Peyer's patch (tissue), 4 donors: ENCODE data around the gene USP4.

Source experiments
- POLR2A ChIP-seq, 2 donors: fragments of 450-650 bp; IDR thresholded peaks; one replicate each; pipeline ENCODE4 v1.5.1; 2017; ENCODE audit warnings: antibody characterized with exemption in 2 of 2, mild to moderate bottlenecking in 2 of 2, moderate library complexity in 2 of 2
- TF ChIP-seq, protein P1 (sequence below), 6 experiments: fragments of 450-650 bp in 4 of 6; fragments of 200-600 bp in 2 of 6; sonication (generic) in 1 of 6; IDR thresholded peaks; one replicate each; pipeline ENCODE4 v1.5.1; 2017 to 2019; ENCODE audit warnings: antibody characterized with exemption in 6 of 6, mild to moderate bottlenecking in 3 of 6, moderate library complexity in 1 of 6

DNA sequence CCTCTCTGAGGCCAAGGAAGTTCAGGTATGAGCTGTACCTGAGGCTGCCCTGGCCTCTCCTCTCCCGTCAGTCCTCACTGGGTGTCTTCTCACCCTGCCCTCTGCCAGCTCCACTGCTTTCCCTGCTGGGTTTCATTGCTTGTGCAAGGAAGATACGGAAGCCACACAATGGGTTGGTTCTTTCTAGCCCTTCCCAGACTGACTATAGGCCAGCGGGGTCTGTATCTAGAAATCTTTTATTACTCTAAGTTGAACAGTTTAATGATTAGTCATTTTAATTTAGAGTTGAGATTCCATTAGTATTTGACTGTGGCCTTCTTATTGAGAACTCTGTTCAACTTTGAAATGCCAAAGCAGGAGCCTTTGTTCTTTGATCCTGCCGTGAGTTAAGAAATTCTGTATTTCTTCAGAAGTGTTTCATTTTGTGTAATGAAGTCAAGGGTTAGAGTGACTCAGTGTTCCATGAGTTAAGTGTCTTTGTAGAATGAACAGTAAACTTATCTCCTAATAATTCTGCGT, 79.0 kb downstream of the USP4 start:
- TF ChIP-seq, protein P1, sequence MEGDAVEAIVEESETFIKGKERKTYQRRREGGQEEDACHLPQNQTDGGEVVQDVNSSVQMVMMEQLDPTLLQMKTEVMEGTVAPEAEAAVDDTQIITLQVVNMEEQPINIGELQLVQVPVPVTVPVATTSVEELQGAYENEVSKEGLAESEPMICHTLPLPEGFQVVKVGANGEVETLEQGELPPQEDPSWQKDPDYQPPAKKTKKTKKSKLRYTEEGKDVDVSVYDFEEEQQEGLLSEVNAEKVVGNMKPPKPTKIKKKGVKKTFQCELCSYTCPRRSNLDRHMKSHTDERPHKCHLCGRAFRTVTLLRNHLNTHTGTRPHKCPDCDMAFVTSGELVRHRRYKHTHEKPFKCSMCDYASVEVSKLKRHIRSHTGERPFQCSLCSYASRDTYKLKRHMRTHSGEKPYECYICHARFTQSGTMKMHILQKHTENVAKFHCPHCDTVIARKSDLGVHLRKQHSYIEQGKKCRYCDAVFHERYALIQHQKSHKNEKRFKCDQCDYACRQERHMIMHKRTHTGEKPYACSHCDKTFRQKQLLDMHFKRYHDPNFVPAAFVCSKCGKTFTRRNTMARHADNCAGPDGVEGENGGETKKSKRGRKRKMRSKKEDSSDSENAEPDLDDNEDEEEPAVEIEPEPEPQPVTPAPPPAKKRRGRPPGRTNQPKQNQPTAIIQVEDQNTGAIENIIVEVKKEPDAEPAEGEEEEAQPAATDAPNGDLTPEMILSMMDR (IDR thresholded peaks at IDR 0.05): no peak
- no peak for TF ChIP-seq POLR2A (IDR thresholded peaks at IDR 0.05)
